H1 (cell line): ENCODE measurements around the gene NEURL1B. TPM values are rescaled to one million over a fixed set of nuclear protein-coding genes. Genes with fewer than 3 reads are reported as not detected.

Experiments used
- CTCF ChIA-PET: fragments of 300-600 bp; sonication (Branson Sonifier 250); formaldehyde crosslinking; loops from one replicate; lab custom pipeline; 2021; ENCODE audit not compliant: partially characterized antibody; lab: Charles Lee
- POLR2A ChIA-PET: fragments of 300-600 bp; sonication (Branson Sonifier 250); formaldehyde crosslinking; loops from one replicate; lab custom pipeline; 2021; ENCODE audit warnings: inconsistent platforms; ENCODE audit not compliant: partially characterized antibody; lab: Charles Lee
- DNase-seq, 2 experiments: peaks; one replicate each; pipeline versions ENCODE4 v3.0.0 to v3.0.0-alpha.2; 2010 to 2022; ENCODE audit warnings: low spot score in 2 of 2, low read depth in 1 of 2, mixed read lengths in 1 of 2
- FAIRE-seq: peaks from 2 replicates; lab custom pipeline; 2011; peaks lifted over from hg19 to GRCh38; lab: Jason Lieb, UNC
- H2AFZ ChIP-seq: 2 replicates; pipeline ENCODE4 v1.8.1; 2012; ENCODE audit warnings: low read length, inconsistent platforms
- H2AK5ac ChIP-seq: 2 replicates; pipeline ENCODE4 v1.6.1; 2013; ENCODE audit warnings: low read depth, low read length
- H2BK120ac ChIP-seq: replicated peaks from 2 replicates; pipeline ENCODE3; 2013; ENCODE audit warnings: low read depth, low read length, inconsistent platforms
- H2BK12ac ChIP-seq: 2 replicates; pipeline ENCODE4 v1.6.1; 2013; ENCODE audit warnings: low read depth, low read length
- H2BK15ac ChIP-seq: 2 replicates; pipeline ENCODE4 v1.6.1; 2013; ENCODE audit warnings: low read length
- H2BK20ac ChIP-seq: 2 replicates; pipeline ENCODE4 v1.6.1; 2013; ENCODE audit warnings: low read length
- H2BK5ac ChIP-seq: 2 replicates; pipeline ENCODE4 v1.6.1; 2013; ENCODE audit warnings: low read depth, low read length
- H3K14ac ChIP-seq: 2 replicates; pipeline ENCODE4 v1.6.1; 2013; ENCODE audit warnings: inconsistent platforms; ENCODE audit not compliant: insufficient read length
- H3K18ac ChIP-seq: 2 replicates; pipeline ENCODE4 v1.6.1; 2013; ENCODE audit warnings: low read length; ENCODE audit errors: extremely low read depth
- H3K23ac ChIP-seq: 2 replicates; pipeline ENCODE4 v1.6.1; 2013; ENCODE audit warnings: inconsistent platforms; ENCODE audit not compliant: insufficient read length
- H3K23me2 ChIP-seq: 2 replicates; pipeline ENCODE4 v1.6.1; 2013; ENCODE audit warnings: low read depth, low read length
- H3K27ac ChIP-seq: 2 replicates; pipeline ENCODE4 v1.6.1; 2011; ENCODE audit warnings: low read depth, low read length, inconsistent platforms
- H3K27me3 ChIP-seq, 4 experiments: replicated peaks in 1 of 4; 1 replicate in 1 of 4; 2 replicates in 3 of 4; pipeline versions ENCODE4 v1.6.1 to v1.8.1; 2011 to 2013; ENCODE audit warnings: low read length in 3 of 4, mild to moderate bottlenecking in 3 of 4, inconsistent platforms in 2 of 4, mixed read lengths in 2 of 4, moderate library complexity in 1 of 4; ENCODE audit not compliant: control insufficient read depth in 3 of 4, insufficient read depth in 3 of 4; ENCODE audit errors: extremely low read depth in 1 of 4
- H3K36me3 ChIP-seq, 4 experiments: 2 replicates each; pipeline versions ENCODE4 v1.6.1 to v1.8.1; 2011 to 2013; ENCODE audit warnings: mild to moderate bottlenecking in 4 of 4, low read length in 3 of 4, moderate library complexity in 2 of 4, control low read depth in 1 of 4, inconsistent platforms in 1 of 4; ENCODE audit not compliant: insufficient read depth in 4 of 4, control insufficient read depth in 2 of 4
- H3K4ac ChIP-seq: replicated peaks from 2 replicates; pipeline ENCODE3; 2013; ENCODE audit warnings: low read length, low read depth, mixed read lengths, inconsistent platforms; ENCODE audit not compliant: insufficient read length
- H3K4me1 ChIP-seq, 4 experiments: replicated peaks in 1 of 4; 1 replicate in 1 of 4; 2 replicates in 3 of 4; pipeline versions ENCODE4 v1.6.1 to v1.8.1; 2011 to 2013; ENCODE audit warnings: low read length in 3 of 4, inconsistent platforms in 2 of 4, mixed read lengths in 1 of 4; ENCODE audit not compliant: insufficient read depth in 4 of 4, control insufficient read depth in 3 of 4
- H3K4me2 ChIP-seq, 2 experiments: 2 replicates each; pipeline versions ENCODE4 v1.6.1 to v1.8.1; 2011 to 2013; ENCODE audit warnings: low read depth in 2 of 2, low read length in 2 of 2, control low read depth in 1 of 2, inconsistent platforms in 1 of 2, mild to moderate bottlenecking in 1 of 2; ENCODE audit not compliant: insufficient read depth in 1 of 2
- H3K4me3 ChIP-seq, 4 experiments: fragments of 200-600, 300-600 bp in 1 of 4; sonication (generic), shearing (Covaris generic), sonication (Bioruptor Twin) in 1 of 4; 2 replicates each; pipeline versions ENCODE4 v1.5.1 to v1.8.1; 2011 to 2016; ENCODE audit warnings: low read length in 4 of 4, low read depth in 3 of 4, control low read depth in 2 of 4, inconsistent platforms in 2 of 4, mild to moderate bottlenecking in 2 of 4, mixed read lengths in 1 of 4, moderate library complexity in 1 of 4; ENCODE audit not compliant: insufficient read depth in 2 of 4; ENCODE audit errors: extremely low read depth in 1 of 4
- H3K56ac ChIP-seq: replicated peaks from 2 replicates; pipeline ENCODE3; 2013; ENCODE audit warnings: low read depth, mild to moderate bottlenecking, mixed read lengths, low read length, inconsistent platforms; ENCODE audit not compliant: insufficient read length
- H3K79me1 ChIP-seq: 2 replicates; pipeline ENCODE4 v1.6.1; 2013; ENCODE audit warnings: low read depth, low read length, control low read depth
- H3K79me2 ChIP-seq, 2 experiments: 2 replicates each; pipeline versions ENCODE4 v1.6.1 to v1.8.1; 2012 to 2013; ENCODE audit warnings: low read length in 2 of 2, mild to moderate bottlenecking in 2 of 2, inconsistent platforms in 1 of 2; ENCODE audit not compliant: insufficient read depth in 2 of 2, control insufficient read depth in 1 of 2
- H3K9ac ChIP-seq, 4 experiments: replicated peaks in 1 of 4; 1 replicate in 1 of 4; 2 replicates in 3 of 4; pipeline versions ENCODE4 v1.6.1 to v1.8.1; 2011 to 2013; ENCODE audit warnings: low read depth in 3 of 4, low read length in 3 of 4, control low read depth in 2 of 4, mild to moderate bottlenecking in 2 of 4, moderate library complexity in 2 of 4, inconsistent platforms in 1 of 4; ENCODE audit errors: extremely low read depth in 1 of 4
- H3K9me3 ChIP-seq, 2 experiments: 2 replicates each; pipeline versions ENCODE4 v1.6.1 to v1.8.1; 2012 to 2013; ENCODE audit warnings: mild to moderate bottlenecking in 2 of 2, moderate library complexity in 2 of 2, control low read depth in 1 of 2, inconsistent platforms in 1 of 2, low read depth in 1 of 2, low read length in 1 of 2, mixed read lengths in 1 of 2; ENCODE audit not compliant: insufficient read depth in 2 of 2
- H4K20me1 ChIP-seq, 2 experiments: replicated peaks in 1 of 2; 2 replicates each; pipeline versions ENCODE3 to v1.8.1; 2011 to 2013; ENCODE audit warnings: inconsistent platforms in 2 of 2, low read length in 2 of 2, mild to moderate bottlenecking in 1 of 2; ENCODE audit not compliant: insufficient read depth in 2 of 2, control insufficient read depth in 1 of 2
- H4K5ac ChIP-seq: 2 replicates; pipeline ENCODE4 v1.6.1; 2013; ENCODE audit warnings: low read length, low read depth, mixed read lengths, inconsistent platforms; ENCODE audit not compliant: insufficient read length
- H4K8ac ChIP-seq: 2 replicates; pipeline ENCODE4 v1.8.0; 2013; ENCODE audit warnings: mild to moderate bottlenecking, moderate library complexity, low read length, inconsistent platforms; ENCODE audit not compliant: insufficient read depth; ENCODE audit errors: extremely low read depth
- H4K91ac ChIP-seq: replicated peaks from 2 replicates; pipeline ENCODE3; 2013; ENCODE audit warnings: low read length, mixed read lengths, inconsistent platforms; ENCODE audit not compliant: insufficient read length
- ASH2L ChIP-seq: fragments of 200-600, 300-600 bp; sonication (generic); IDR thresholded peaks from one replicate; pipeline ENCODE4 v1.7.1; 2017; ENCODE audit warnings: low read length
- ATF3 ChIP-seq: IDR thresholded peaks from 2 replicates; pipeline ENCODE4 v1.6.1; 2011; ENCODE audit warnings: low read depth, mild to moderate bottlenecking, low read length; ENCODE audit not compliant: insufficient read depth
- BCL11A ChIP-seq, 2 experiments: IDR thresholded peaks; one replicate each; pipeline ENCODE4 v1.6.1; 2011; ENCODE audit warnings: low read depth in 2 of 2, low read length in 2 of 2, mild to moderate bottlenecking in 2 of 2
- BRCA1 ChIP-seq: IDR thresholded peaks from 2 replicates; pipeline ENCODE4 v1.6.1; 2012; ENCODE audit warnings: low read depth, low read length, improper control_type of control experiment
- CHD1 ChIP-seq: IDR thresholded peaks from 2 replicates; pipeline ENCODE4 v1.6.1; 2012; ENCODE audit warnings: low read depth, low read length, improper control_type of control experiment
- EZH2 ChIP-seq: fragments of 200-600 bp; sonication (generic); IDR thresholded peaks from 2 replicates; pipeline ENCODE4 v1.7.1; 2012; ENCODE audit warnings: low read depth, mild to moderate bottlenecking, moderate library complexity, low read length, inconsistent platforms; ENCODE audit not compliant: severe bottlenecking
- JUN ChIP-seq: IDR thresholded peaks from 2 replicates; pipeline ENCODE4 v1.6.1; 2011; ENCODE audit warnings: low read depth, mild to moderate bottlenecking, improper control_type of control experiment, low read length
- KDM4A ChIP-seq: IDR thresholded peaks from one replicate; pipeline ENCODE4 v1.7.1; 2012; ENCODE audit warnings: low read depth, mild to moderate bottlenecking, moderate library complexity, low read length, inconsistent platforms; ENCODE audit not compliant: severe bottlenecking
- POLR2AphosphoS5 ChIP-seq: IDR thresholded peaks from 2 replicates; pipeline ENCODE4 v1.6.1; 2011; ENCODE audit warnings: low read depth, low read length
- YY1 ChIP-seq: IDR thresholded peaks from 2 replicates; pipeline ENCODE4 v1.6.1; 2011; ENCODE audit warnings: low read depth, mild to moderate bottlenecking, low read length
- ZNF274 ChIP-seq: IDR thresholded peaks from 2 replicates; pipeline ENCODE4 v1.7.0; 2012; ENCODE audit warnings: low read length, borderline replicate concordance; ENCODE audit errors: extremely low read depth
- WGBS, 2 experiments: shearing (Covaris generic) in 1 of 2; methylation state at CpG; one replicate each; pipeline versions ENCODE4 v1.1.6 to v1.1.7; 2013 to 2015; ENCODE audit warnings: low lambda C conversion rate in 2 of 2, mixed read lengths in 2 of 2, inconsistent platforms in 1 of 2, low coverage in 1 of 2, missing lambda C conversion rate in 1 of 2; ENCODE audit not compliant: insufficient replicate concordance in 2 of 2, insufficient coverage in 1 of 2, insufficient read length in 1 of 2; ENCODE audit errors: extremely low coverage in 1 of 2, missing lambda C conversion rate in 1 of 2; 5-methylcytosine and 5-hydroxymethylcytosine counted together
- polyA plus RNA-seq, 7 experiments: library from polyadenylated mRNA; depleted of rRNA in 3 of 7; stranded (reverse) in 5 of 7; unstranded in 2 of 7; fragments of >200 nt in 5 of 7; fragments of 200-250 nt in 2 of 7; gene quantifications; 1 replicate in 5 of 7; 2 replicates in 1 of 7; 4 replicates in 1 of 7; pipeline versions ENCODE4 v1.2.1 to v1.2.3, GENCODE V29; 2011 to 2013; ENCODE audit warnings: missing spikeins in 2 of 7, mixed read lengths in 2 of 7
- total RNA-seq: library from RNA; stranded (reverse); fragmentation: NEBNext Ultra II Directional; extraction: Animal tissue kit (Norgen Biotek cat#: 25700); gene quantifications from 2 replicates; pipeline ENCODE4 v1.2.1, GENCODE V29; 2021

NEURL1B gene
- total and polyA plus RNA-seq, 2 of the 8 experiments (the other 6 are each of a cell fraction or from before 2014, with no cell fraction given), result 3.3 to 6.1 TPM

DNA sequence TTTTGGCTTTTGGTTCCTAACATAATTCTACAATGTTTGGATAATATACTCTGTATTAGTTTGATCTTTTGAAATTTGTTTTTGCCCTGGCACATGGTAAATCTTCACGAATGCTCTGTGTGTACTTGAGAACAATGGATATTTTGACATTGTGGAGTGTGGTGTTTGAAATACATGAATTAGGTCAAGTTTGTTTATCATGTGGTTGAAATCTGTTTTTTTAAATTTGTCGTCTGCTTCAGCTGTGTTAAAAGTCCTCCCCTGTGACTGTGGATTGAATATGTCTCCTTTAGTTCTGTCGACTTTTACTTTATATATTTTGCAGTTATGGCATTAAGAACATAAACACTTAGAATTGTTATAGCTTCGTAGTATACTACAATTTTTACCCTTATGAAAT lies 69.6 kb downstream of the NEURL1B start:
- H4K91ac ChIP-seq, result no peak overlapping the region
- ChIA-PET CTCF (interaction anchor here (1.8 to 11.7 kb wide), 5 partner anchors 10 to 218 kb away, joined by 5 to 206 read pairs (median 30); partner anchors contain the start of gene DUSP1), POLR2A (interaction anchor here (2.1 kb wide), 1 partner anchor 60 kb away, joined by 8 read pairs; the partner anchor contains the start of gene DUSP1)
- H3K27ac ChIP-seq, result no peak overlapping the region
- peaks cover 0 to 5% of the 10 kb centered on the region in 2 experiments for H4K20me1 ChIP-seq
- no peak overlapping the region for H3K56ac ChIP-seq
- no peaks in the 10 kb centered on the region for H3K79me2 ChIP-seq
- peaks cover 0 to 3% (median 0%) of the 10 kb centered on the region in 4 experiments; a peak in 3 of 7 replicates for H3K27me3 ChIP-seq
- no peak overlapping the region for H2AFZ ChIP-seq
- peaks cover 0 to 6% (median 2%) of the 10 kb centered on the region in 4 experiments; a peak in 2 of 7 replicates for H3K4me1 ChIP-seq
- no peak overlapping the region for H2BK120ac ChIP-seq
- H4K8ac ChIP-seq, result no peak overlapping the region
- no peaks in the 10 kb centered on the region for H3K79me1 ChIP-seq
- no peak overlapping the region for H3K9ac ChIP-seq
- FAIRE-seq (no peak), DNase-seq (no peak)
- no peaks in the 10 kb centered on the region for H3K9me3 ChIP-seq
- WGBS, 2 experiments, result 83% methylated on average over 4 of the region's 4 CpGs; no CpG with 5 or more reads in 1 of the 2 experiments
- no peak overlapping the region for H3K4me2 ChIP-seq
- H3K23me2 ChIP-seq, result peaks cover 5% of the 10 kb centered on the region; the same call in 1 of the 2 replicates
- no peaks in the 10 kb centered on the region for H3K36me3 ChIP-seq
- H2BK12ac ChIP-seq, result no peak overlapping the region
- H2AK5ac ChIP-seq, result no peak overlapping the region
- no peak overlapping the region for H3K18ac ChIP-seq
- H3K4me3 ChIP-seq, result no peak overlapping the region
- no peak overlapping the region for H2BK20ac ChIP-seq
- H3K4ac ChIP-seq, result no peak overlapping the region
- no peak overlapping the region for H2BK15ac ChIP-seq
- H2BK5ac ChIP-seq, result no peak overlapping the region
- H3K14ac ChIP-seq, result no peak overlapping the region
- H3K23ac ChIP-seq, result no peak overlapping the region
- no peak overlapping the region for H4K5ac ChIP-seq
- TF ChIP-seq JUN (no peak), YY1 (no peak), EZH2 (no peak), POLR2AphosphoS5 (no peak), BRCA1 (no peak), KDM4A (no peak), ASH2L (no peak), BCL11A (IDR thresholded peaks at IDR 0.05; ENCODE audit: low read depth in 2 of 2, low read length in 2 of 2) (no peak), CHD1 (no peak), ATF3 (no peak), ZNF274 (no peak)
